ENCODE data around the gene CORO7. TPM values are rescaled to one million over a fixed set of nuclear protein-coding genes. Genes with fewer than 3 reads are reported as not detected.

CORO7 gene
- total RNA-seq, 4 donors from 2014 or later = 18.8 to 29.6 (median 25.7) TPM

DNA sequence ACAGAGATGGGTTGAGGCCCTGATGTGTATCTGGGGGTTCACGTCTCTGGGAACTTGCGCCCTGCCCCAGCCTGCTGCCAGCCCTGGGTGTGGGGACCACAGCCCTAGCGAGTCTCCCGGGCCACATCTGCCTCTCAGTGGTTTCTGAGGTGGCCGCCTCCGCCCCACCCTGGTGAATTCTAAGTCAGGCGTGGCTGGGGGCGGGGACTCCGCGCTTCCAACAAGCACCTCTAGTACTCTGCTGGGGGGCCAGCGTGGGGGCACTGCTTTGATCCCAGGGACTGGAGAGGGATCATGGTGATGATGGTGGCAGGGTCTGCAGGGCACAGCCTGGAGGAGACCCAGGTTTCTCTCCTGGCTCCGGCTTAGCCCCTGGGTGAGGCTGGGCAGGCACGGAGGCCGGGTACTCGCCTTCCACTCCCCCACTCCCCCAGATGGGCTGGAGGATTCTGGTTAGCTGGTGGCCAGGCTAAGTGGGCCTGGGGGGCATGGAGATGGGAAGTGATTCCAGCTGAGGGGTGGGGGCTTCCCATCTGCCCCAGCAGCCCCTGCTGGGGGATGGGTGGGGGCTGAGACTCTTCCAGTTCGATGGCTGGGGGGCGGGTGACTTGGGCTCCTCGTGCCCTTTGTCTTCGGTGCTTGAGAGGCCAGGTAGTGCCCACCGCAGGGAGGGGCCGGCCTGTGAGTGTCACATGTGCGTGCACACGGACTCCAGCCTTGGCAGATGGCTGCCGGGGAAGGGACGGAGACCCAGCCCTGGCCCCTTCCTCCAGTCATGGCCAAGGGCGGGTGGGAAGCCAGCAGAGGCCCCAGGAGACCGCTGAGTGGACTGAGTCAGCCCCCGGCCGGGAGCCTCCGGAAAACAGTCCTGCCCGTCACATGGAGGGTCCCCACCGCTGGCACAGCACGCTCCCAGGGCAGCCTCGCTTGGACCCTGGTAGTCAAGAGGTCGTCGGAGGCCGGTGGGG is 96.7 kb downstream of the CORO7 start:
- H3K4me1 ChIP-seq = peaks cover 88% of the 10 kb centered on the region
- DNase-seq (ENCODE audit: low spot score in 2 of 2) = peak in 1 of 2 donors; percentile 81
- H3K27ac ChIP-seq = peak overlapping the region; percentile 87
- 40% methylated on average over 10 of the region's 37 CpGs for WGBS
- TF ChIP-seq POLR2AphosphoS5 (IDR thresholded peaks at IDR 0.05) (no peak), POLR2A (IDR thresholded peaks at IDR 0.05) (no peak), EP300 (IDR thresholded peaks at IDR 0.05) (no peak)
- TF ChIP-seq, protein P1, sequence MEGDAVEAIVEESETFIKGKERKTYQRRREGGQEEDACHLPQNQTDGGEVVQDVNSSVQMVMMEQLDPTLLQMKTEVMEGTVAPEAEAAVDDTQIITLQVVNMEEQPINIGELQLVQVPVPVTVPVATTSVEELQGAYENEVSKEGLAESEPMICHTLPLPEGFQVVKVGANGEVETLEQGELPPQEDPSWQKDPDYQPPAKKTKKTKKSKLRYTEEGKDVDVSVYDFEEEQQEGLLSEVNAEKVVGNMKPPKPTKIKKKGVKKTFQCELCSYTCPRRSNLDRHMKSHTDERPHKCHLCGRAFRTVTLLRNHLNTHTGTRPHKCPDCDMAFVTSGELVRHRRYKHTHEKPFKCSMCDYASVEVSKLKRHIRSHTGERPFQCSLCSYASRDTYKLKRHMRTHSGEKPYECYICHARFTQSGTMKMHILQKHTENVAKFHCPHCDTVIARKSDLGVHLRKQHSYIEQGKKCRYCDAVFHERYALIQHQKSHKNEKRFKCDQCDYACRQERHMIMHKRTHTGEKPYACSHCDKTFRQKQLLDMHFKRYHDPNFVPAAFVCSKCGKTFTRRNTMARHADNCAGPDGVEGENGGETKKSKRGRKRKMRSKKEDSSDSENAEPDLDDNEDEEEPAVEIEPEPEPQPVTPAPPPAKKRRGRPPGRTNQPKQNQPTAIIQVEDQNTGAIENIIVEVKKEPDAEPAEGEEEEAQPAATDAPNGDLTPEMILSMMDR (IDR thresholded peaks at IDR 0.05) = no peak
- no peaks in the 10 kb centered on the region for H3K36me3 ChIP-seq
- H3K27me3 ChIP-seq = peaks cover 8% of the 10 kb centered on the region
- H3K4me3 ChIP-seq = peak overlapping the region; percentile 10
- no peaks in the 10 kb centered on the region for H3K9me3 ChIP-seq

DNA sequence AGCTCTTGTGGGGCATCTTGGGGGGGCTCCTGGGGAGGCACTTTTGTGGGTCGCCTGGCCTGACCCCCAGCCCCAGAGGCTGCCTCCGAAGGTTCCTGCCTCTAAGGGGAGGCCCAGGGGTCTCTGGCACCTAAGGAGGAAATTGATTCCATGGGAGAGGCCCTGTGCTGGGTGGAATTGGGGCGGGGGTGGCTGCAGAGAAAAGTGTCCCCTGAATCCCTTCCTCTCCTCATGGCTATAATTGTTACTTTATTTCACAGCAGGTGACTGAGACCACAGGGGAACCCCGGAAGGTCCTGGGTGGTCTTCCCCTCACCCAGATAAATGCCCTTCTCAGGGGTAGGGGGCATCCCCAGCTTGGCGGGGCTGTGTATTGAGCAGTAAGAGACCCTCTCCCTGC is 97.4 kb downstream of the CORO7 start:
- H3K4me1 ChIP-seq = peaks cover 84% of the 10 kb centered on the region
- no peaks in the 10 kb centered on the region for H3K9me3 ChIP-seq
- TF ChIP-seq, protein P1 (IDR thresholded peaks at IDR 0.05) = no peak
- TF ChIP-seq POLR2AphosphoS5 (IDR thresholded peaks at IDR 0.05) (no peak), POLR2A (IDR thresholded peaks at IDR 0.05) (no peak), EP300 (IDR thresholded peaks at IDR 0.05) (no peak)
- no peak overlapping the region for H3K4me3 ChIP-seq
- no peaks in the 10 kb centered on the region for H3K36me3 ChIP-seq
- DNase-seq (ENCODE audit: low spot score in 2 of 2) = no peak
- 64% methylated on average over 3 of the region's 5 CpGs for WGBS
- peak overlapping the region; percentile 87 for H3K27ac ChIP-seq
- peaks cover 8% of the 10 kb centered on the region for H3K27me3 ChIP-seq

- WGBS = 55% methylated on average over 13 of the region's 13 CpGs
- Histone ChIP-seq H3K36me3 (no peaks in the 10 kb centered on the region), H3K4me3 (no peak overlapping the region), H3K9me3 (no peaks in the 10 kb centered on the region), H3K27me3 (peaks cover 8% of the 10 kb centered on the region), H3K4me1 (peaks cover 79% of the 10 kb centered on the region), H3K27ac (peak overlapping the region; percentile 87)
- TF ChIP-seq, protein P1 (IDR thresholded peaks at IDR 0.05) = no peak
- TF ChIP-seq POLR2A (IDR thresholded peaks at IDR 0.05) (no peak), POLR2AphosphoS5 (IDR thresholded peaks at IDR 0.05) (no peak), EP300 (IDR thresholded peaks at IDR 0.05) (no peak)
- no peak for DNase-seq (ENCODE audit: low spot score in 2 of 2)
These were observed 97.9 kb downstream of the CORO7 start for GRCh38 chr16:4318451-4318910.

- TF ChIP-seq, protein P1 (IDR thresholded peaks at IDR 0.05) = no peak
- TF ChIP-seq POLR2A (IDR thresholded peaks at IDR 0.05) (no peak), POLR2AphosphoS5 (IDR thresholded peaks at IDR 0.05) (no peak), EP300 (IDR thresholded peaks at IDR 0.05) (no peak)
- Histone ChIP-seq H3K4me1 (peaks cover 72% of the 10 kb centered on the region), H3K9me3 (no peaks in the 10 kb centered on the region), H3K36me3 (no peaks in the 10 kb centered on the region), H3K27me3 (peaks cover 8% of the 10 kb centered on the region), H3K4me3 (peak overlapping the region; percentile 81), H3K27ac (peak overlapping the region; percentile 87)
- 43% methylated on average over 8 of the region's 12 CpGs for WGBS
- DNase-seq (ENCODE audit: low spot score in 2 of 2) = no peak
These were observed 98.6 kb downstream of the CORO7 start for GRCh38 chr16:4317532-4318450.

Data from suprapubic skin (tissue), 4 donors.